ENCODE results near the gene SH3RF3. TPM values are rescaled to one million over a fixed set of nuclear protein-coding genes. Genes with fewer than 3 reads are reported as not detected.

The SH3RF3 gene
- total RNA-seq, 2 donors from 2014 or later, result 8.0 to 8.8 TPM

GRCh38 chr2:109380502-109381326, 251.7 kb downstream of the SH3RF3 start:
- H3K9me3 ChIP-seq, result no peaks in the 10 kb centered on the region
- H3K27ac ChIP-seq, result no peak overlapping the region
- H3K4me3 ChIP-seq, result no peak overlapping the region
- DNase-seq (ENCODE audit: low spot score), result no peak
- no peaks in the 10 kb centered on the region for H3K36me3 ChIP-seq
- H3K27me3 ChIP-seq, result no peaks in the 10 kb centered on the region
- H3K4me1 ChIP-seq, result peaks cover 0 to 34% of the 10 kb centered on the region in 2 donors
- TF ChIP-seq CTCF (IDR thresholded peaks at IDR 0.05), result no peak

DNA sequence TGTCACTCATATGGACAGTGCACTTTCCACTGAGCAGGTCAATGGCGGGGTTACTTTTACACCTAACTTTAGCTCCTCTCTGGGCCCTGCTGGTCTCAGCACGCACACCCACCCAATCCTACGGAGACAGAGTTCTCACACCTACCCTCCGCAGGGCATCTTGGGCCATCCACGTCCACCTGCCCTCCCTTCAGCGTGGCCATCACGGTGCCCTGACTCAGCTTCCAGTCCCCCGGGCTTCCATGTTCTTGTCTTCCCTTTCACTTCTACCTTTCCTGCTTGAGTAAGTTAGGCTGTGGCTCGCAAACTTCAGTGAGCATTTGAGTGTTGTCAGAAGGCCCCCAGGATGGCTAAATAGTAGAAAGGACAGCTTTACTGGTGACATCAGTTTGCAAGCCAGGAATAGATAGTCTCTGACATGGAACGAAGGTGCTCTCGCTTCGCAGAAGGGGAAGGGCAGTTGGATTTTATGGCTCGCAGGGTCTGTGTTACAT, 252.4 kb downstream of the SH3RF3 start:
- TF ChIP-seq CTCF (IDR thresholded peaks at IDR 0.05), result no peak
- Histone ChIP-seq H3K27ac (no peak overlapping the region), H3K4me3 (no peak overlapping the region), H3K36me3 (no peaks in the 10 kb centered on the region), H3K4me1 (peaks cover 0 to 30% of the 10 kb centered on the region in 2 donors), H3K9me3 (no peaks in the 10 kb centered on the region), H3K27me3 (no peaks in the 10 kb centered on the region)
- DNase-seq (ENCODE audit: low spot score), result no peak

DNA sequence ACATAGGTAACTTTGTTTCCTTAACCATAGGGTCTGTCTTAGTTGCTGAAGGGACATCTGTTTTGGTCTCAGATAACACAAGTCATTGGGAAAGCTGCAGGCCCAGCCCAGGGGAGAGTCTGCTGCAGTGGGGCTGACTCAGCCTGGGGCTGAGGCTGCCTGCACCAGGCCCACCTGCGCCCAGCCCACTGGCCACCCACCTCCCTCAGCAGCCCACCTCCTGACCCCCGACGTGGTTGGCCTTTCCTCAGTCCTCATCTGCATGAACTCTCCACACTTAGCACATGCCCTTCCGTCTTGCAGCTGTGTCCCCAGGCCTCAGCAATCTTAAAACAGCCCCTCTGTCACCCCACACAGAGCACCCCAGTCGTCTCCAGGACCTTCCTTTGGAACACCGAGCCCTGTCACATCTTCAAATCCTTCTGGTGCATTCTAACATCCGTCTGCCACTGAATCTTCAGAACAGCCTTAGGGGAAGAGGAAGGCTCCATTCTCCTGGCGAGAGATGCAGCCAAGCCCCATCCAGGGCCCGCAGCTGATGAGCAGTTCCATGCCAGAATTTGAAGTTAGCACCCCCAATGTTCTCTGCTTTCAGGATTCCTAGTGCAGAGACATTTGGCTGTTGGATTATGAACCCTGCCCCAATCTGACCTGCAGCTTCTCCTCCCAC, 253.4 kb downstream of the SH3RF3 start:
- Histone ChIP-seq H3K27me3 (no peaks in the 10 kb centered on the region), H3K36me3 (no peaks in the 10 kb centered on the region), H3K4me1 (peaks cover 0 to 30% of the 10 kb centered on the region in 2 donors), H3K4me3 (no peak overlapping the region), H3K27ac (no peak overlapping the region), H3K9me3 (no peaks in the 10 kb centered on the region)
- TF ChIP-seq CTCF (IDR thresholded peaks at IDR 0.05), result no peak
- DNase-seq (ENCODE audit: low spot score), result no peak

DNA sequence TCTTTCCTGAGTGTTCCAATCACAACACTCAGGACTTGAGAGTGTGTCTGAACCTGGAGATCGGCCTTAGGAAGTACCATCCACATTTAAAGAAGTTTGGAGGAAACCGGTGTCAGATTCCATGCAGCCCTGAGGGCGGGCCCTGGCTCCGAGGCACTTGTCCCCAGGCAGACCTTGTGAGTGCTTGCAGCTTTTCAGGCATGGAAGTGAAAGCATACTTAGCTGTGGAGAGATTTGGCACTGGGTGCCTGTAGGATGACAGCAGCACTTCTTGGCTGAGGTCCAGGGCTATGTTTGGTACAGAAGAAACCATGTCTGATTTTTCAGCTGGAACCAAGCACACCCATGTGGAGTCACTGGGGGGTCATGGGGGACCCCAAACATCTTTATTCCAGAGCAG, 253.9 kb downstream of the SH3RF3 start:
- H3K27me3 ChIP-seq, result no peaks in the 10 kb centered on the region
- H3K36me3 ChIP-seq, result no peaks in the 10 kb centered on the region
- H3K4me3 ChIP-seq, result no peak overlapping the region
- peaks cover 0 to 30% of the 10 kb centered on the region in 2 donors for H3K4me1 ChIP-seq
- no peak overlapping the region for H3K27ac ChIP-seq
- TF ChIP-seq CTCF (IDR thresholded peaks at IDR 0.05), result no peak
- H3K9me3 ChIP-seq, result no peaks in the 10 kb centered on the region
- peak; percentile 77 for DNase-seq (ENCODE audit: low spot score)

- no peak for DNase-seq (ENCODE audit: low spot score)
- H3K27me3 ChIP-seq, result no peaks in the 10 kb centered on the region
- no peak for TF ChIP-seq CTCF (IDR thresholded peaks at IDR 0.05)
- H3K9me3 ChIP-seq, result no peaks in the 10 kb centered on the region
- H3K4me1 ChIP-seq, result peaks cover 0 to 30% of the 10 kb centered on the region in 2 donors
- no peak overlapping the region for H3K27ac ChIP-seq
- H3K4me3 ChIP-seq, result no peak overlapping the region
- H3K36me3 ChIP-seq, result no peaks in the 10 kb centered on the region
These were observed 254.7 kb downstream of the SH3RF3 start for GRCh38 chr2:109383505-109384307.
